Measurements from ENCODE around the gene TIAM1. TPM values are rescaled to one million over a fixed set of nuclear protein-coding genes. Genes with fewer than 3 reads are reported as not detected.
A peak's percentile ranks its signal among the peaks of the same experiment; 100 is the strongest.

TIAM1 gene
- total and polyA plus RNA-seq, 2 of the 8 experiments (the other 6 are each of a cell fraction or from before 2014, with no cell fraction given): 10.1 to 30.7 TPM

DNA sequence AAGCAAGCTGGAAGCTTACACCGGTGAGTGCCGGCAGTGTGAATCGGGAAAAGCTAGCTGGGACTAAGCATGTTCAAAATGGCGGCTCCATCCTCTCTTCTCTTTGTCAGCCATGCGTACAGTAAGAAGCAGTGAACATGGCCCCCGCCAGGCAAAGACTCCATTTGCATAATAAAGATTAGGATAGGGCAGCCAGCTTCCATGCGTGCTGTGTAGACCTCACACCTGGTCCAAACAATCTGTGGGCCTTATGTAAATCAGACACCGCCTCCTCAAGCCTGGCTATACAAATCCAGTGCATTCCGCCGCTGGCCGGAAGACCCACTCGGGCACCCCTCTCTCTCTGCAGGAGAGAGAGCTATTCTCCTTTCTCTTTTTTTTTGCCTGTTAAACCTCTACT lies 150.3 kb downstream of the TIAM1 start:
- H4K8ac ChIP-seq (ENCODE audit: extremely low read depth, insufficient read depth, low read length): no peak overlapping the region
- H3K4ac ChIP-seq (replicated peaks; ENCODE audit: insufficient read length, low read depth, low read length): no peak overlapping the region
- DNase-seq (ENCODE audit: low read depth in 1 of 2, low spot score in 2 of 2) (no peak), FAIRE-seq (no peak)
- no peaks in the 10 kb centered on the region for H3K79me2 ChIP-seq (ENCODE audit: control insufficient read depth in 1 of 2, insufficient read depth in 2 of 2, low read length in 2 of 2)
- H3K23me2 ChIP-seq (ENCODE audit: low read depth, low read length): no peaks in the 10 kb centered on the region
- 79% methylated on average over 12 of the region's 12 CpGs; no CpG with 5 or more reads in 1 of the 2 experiments for WGBS, 2 experiments (ENCODE audit: extremely low coverage in 1 of 2, insufficient coverage in 1 of 2, insufficient read length in 1 of 2, insufficient replicate concordance in 2 of 2, low coverage in 1 of 2, low lambda C conversion rate in 2 of 2, missing lambda C conversion rate in 1 of 2)
- CTCF ChIA-PET (ENCODE audit: partially characterized antibody): interaction anchor here (0.8 to 4.1 kb wide), 5 partner anchors 13 to 410 kb away, joined by 3 to 16 read pairs (median 4); no protein-coding TSS in a partner anchor
- no peak overlapping the region for H2BK20ac ChIP-seq (ENCODE audit: low read length)
- H3K27ac ChIP-seq (ENCODE audit: low read depth, low read length): no peak overlapping the region
- no peaks in the 10 kb centered on the region for H4K20me1 ChIP-seq (replicated peaks in 1 of 2; ENCODE audit: control insufficient read depth in 1 of 2, insufficient read depth in 2 of 2, low read length in 2 of 2)
- H2BK15ac ChIP-seq (ENCODE audit: low read length): no peak overlapping the region
- H2AK5ac ChIP-seq (ENCODE audit: low read depth, low read length): no peak overlapping the region; the same call in 1 of the 2 replicates
- H3K9ac ChIP-seq (replicated peaks in 1 of 4; ENCODE audit: extremely low read depth in 1 of 4, low read depth in 3 of 4, low read length in 3 of 4): no peak overlapping the region
- H3K4me2 ChIP-seq (ENCODE audit: insufficient read depth in 1 of 2, low read depth in 2 of 2, low read length in 2 of 2): no peak overlapping the region
- no peak overlapping the region for H3K4me3 ChIP-seq (ENCODE audit: extremely low read depth in 1 of 4, insufficient read depth in 2 of 4, low read depth in 3 of 4, low read length in 4 of 4)
- H3K56ac ChIP-seq (replicated peaks; ENCODE audit: insufficient read length, low read depth, low read length): no peak overlapping the region
- H2BK120ac ChIP-seq (replicated peaks; ENCODE audit: low read depth, low read length): no peak overlapping the region
- H3K23ac ChIP-seq (ENCODE audit: insufficient read length): no peak overlapping the region
- peaks cover 0 to 4% (median 0%) of the 10 kb centered on the region in 4 experiments; a peak in 2 of 8 replicates for H3K36me3 ChIP-seq (ENCODE audit: control insufficient read depth in 2 of 4, insufficient read depth in 4 of 4, low read length in 3 of 4)
- H3K18ac ChIP-seq (ENCODE audit: extremely low read depth, low read length): no peak overlapping the region
- POLR2A ChIA-PET (ENCODE audit: partially characterized antibody): interaction anchor here (1.3 kb wide), 1 partner anchor 35 kb away, joined by 3 read pairs; no protein-coding TSS in a partner anchor
- H3K79me1 ChIP-seq (ENCODE audit: low read depth, low read length): no peaks in the 10 kb centered on the region
- no peak overlapping the region for H4K5ac ChIP-seq (ENCODE audit: insufficient read length, low read depth, low read length)
- peaks cover 0 to 6% (median 3%) of the 10 kb centered on the region in 4 experiments; a peak in 3 of 7 replicates for H3K4me1 ChIP-seq (replicated peaks in 1 of 4; ENCODE audit: control insufficient read depth in 3 of 4, insufficient read depth in 4 of 4, low read length in 3 of 4)
- no peak overlapping the region for H3K14ac ChIP-seq (ENCODE audit: insufficient read length)
- no peak overlapping the region for H4K91ac ChIP-seq (replicated peaks; ENCODE audit: insufficient read length, low read length)
- no peaks in the 10 kb centered on the region for H3K9me3 ChIP-seq (ENCODE audit: insufficient read depth in 2 of 2, low read depth in 1 of 2, low read length in 1 of 2)
- H2AFZ ChIP-seq (ENCODE audit: low read length): no peak overlapping the region
- no peak overlapping the region for H2BK5ac ChIP-seq (ENCODE audit: low read depth, low read length)
- no peak overlapping the region for H2BK12ac ChIP-seq (ENCODE audit: low read depth, low read length)
- no peaks in the 10 kb centered on the region for H3K27me3 ChIP-seq (replicated peaks in 1 of 4; ENCODE audit: control insufficient read depth in 3 of 4, extremely low read depth in 1 of 4, insufficient read depth in 3 of 4, low read length in 3 of 4)
- TF ChIP-seq, protein P1, sequence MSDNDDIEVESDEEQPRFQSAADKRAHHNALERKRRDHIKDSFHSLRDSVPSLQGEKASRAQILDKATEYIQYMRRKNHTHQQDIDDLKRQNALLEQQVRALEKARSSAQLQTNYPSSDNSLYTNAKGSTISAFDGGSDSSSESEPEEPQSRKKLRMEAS (IDR thresholded peaks at IDR 0.05): peak; percentile 20; the same call in 1 of the 2 replicates
- TF ChIP-seq PHF8 (conservative IDR thresholded peaks at IDR 0.05; ENCODE audit: low read depth, low read length) (no peak), YY1 (IDR thresholded peaks at IDR 0.05; ENCODE audit: low read depth, low read length) (peak; percentile 86), POLR2A (IDR thresholded peaks at IDR 0.05; ENCODE audit: control extremely low read depth in 1 of 2, low read depth in 2 of 2, low read length in 2 of 2) (no peak), RBBP5 (IDR thresholded peaks at IDR 0.05; ENCODE audit: borderline replicate concordance, low read depth, low read length) (no peak), TBP (IDR thresholded peaks at IDR 0.05; ENCODE audit: low read depth, low read length) (no peak), POU5F1 (IDR thresholded peaks at IDR 0.05; ENCODE audit: low read depth, low read length) (no peak), RNF2 (IDR thresholded peaks at IDR 0.05; ENCODE audit: borderline replicate concordance, low read depth, low read length, missing control alignments, poor library complexity, severe bottlenecking) (no peak)
- TF ChIP-seq, protein P2, sequence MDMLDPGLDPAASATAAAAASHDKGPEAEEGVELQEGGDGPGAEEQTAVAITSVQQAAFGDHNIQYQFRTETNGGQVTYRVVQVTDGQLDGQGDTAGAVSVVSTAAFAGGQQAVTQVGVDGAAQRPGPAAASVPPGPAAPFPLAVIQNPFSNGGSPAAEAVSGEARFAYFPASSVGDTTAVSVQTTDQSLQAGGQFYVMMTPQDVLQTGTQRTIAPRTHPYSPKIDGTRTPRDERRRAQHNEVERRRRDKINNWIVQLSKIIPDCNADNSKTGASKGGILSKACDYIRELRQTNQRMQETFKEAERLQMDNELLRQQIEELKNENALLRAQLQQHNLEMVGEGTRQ (IDR thresholded peaks at IDR 0.05; ENCODE audit: low read length): no peak
- TF ChIP-seq, protein P3, sequence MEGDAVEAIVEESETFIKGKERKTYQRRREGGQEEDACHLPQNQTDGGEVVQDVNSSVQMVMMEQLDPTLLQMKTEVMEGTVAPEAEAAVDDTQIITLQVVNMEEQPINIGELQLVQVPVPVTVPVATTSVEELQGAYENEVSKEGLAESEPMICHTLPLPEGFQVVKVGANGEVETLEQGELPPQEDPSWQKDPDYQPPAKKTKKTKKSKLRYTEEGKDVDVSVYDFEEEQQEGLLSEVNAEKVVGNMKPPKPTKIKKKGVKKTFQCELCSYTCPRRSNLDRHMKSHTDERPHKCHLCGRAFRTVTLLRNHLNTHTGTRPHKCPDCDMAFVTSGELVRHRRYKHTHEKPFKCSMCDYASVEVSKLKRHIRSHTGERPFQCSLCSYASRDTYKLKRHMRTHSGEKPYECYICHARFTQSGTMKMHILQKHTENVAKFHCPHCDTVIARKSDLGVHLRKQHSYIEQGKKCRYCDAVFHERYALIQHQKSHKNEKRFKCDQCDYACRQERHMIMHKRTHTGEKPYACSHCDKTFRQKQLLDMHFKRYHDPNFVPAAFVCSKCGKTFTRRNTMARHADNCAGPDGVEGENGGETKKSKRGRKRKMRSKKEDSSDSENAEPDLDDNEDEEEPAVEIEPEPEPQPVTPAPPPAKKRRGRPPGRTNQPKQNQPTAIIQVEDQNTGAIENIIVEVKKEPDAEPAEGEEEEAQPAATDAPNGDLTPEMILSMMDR (IDR thresholded peaks at IDR 0.05; ENCODE audit: control extremely low read depth in 1 of 3, insufficient read depth in 1 of 3, low read depth in 1 of 3, low read length in 3 of 3): no peak
